ENCODE results near the gene UBL7. TPM values are rescaled to one million over a fixed set of nuclear protein-coding genes. Genes with fewer than 3 reads are reported as not detected.

The UBL7 gene
- total RNA-seq, 1 experiment from 2014 or later = 60.1 TPM

- no peak for DNase-seq (ENCODE audit: low read depth)
- in situ Hi-C loops (cut with HindIII; ENCODE audit: low pct_unique_long_range_greater_than_20kb, low sequenced_read_pairs) = no loop called here
Measured at GRCh38 chr15:74445816-74446763, 14.9 kb downstream of the UBL7 start.

- in situ Hi-C loops (cut with HindIII; ENCODE audit: low pct_unique_long_range_greater_than_20kb, low sequenced_read_pairs) = no loop called here
- DNase-seq (ENCODE audit: low read depth) = no peak
Measured at GRCh38 chr15:74444106-74445062, 16.6 kb downstream of the UBL7 start.

GRCh38 chr15:74443100-74443909 lies 17.7 kb downstream of the UBL7 start:
- in situ Hi-C loops (cut with HindIII; ENCODE audit: low pct_unique_long_range_greater_than_20kb, low sequenced_read_pairs) = no loop called here
- DNase-seq (ENCODE audit: low read depth) = no peak

- DNase-seq (ENCODE audit: low read depth) = no peak
- in situ Hi-C loops (cut with HindIII; ENCODE audit: low pct_unique_long_range_greater_than_20kb, low sequenced_read_pairs) = no loop called here
Measured at GRCh38 chr15:74442604-74443003, 18.4 kb downstream of the UBL7 start.

- no peak for DNase-seq (ENCODE audit: low read depth)
- in situ Hi-C loops (cut with HindIII; ENCODE audit: low pct_unique_long_range_greater_than_20kb, low sequenced_read_pairs) = no loop called here
Measured at GRCh38 chr15:74442063-74442462, 18.9 kb downstream of the UBL7 start.

GRCh38 chr15:74441248-74441941 lies 19.6 kb downstream of the UBL7 start:
- DNase-seq (ENCODE audit: low read depth) = no peak
- in situ Hi-C loops (cut with HindIII; ENCODE audit: low pct_unique_long_range_greater_than_20kb, low sequenced_read_pairs) = no loop called here

- DNase-seq (ENCODE audit: low read depth) = peak; percentile 54
- in situ Hi-C loops (cut with HindIII; ENCODE audit: low pct_unique_long_range_greater_than_20kb, low sequenced_read_pairs) = no loop called here
Measured at GRCh38 chr15:74438721-74439316, 22.1 kb downstream of the UBL7 start.

GRCh38 chr15:74438206-74438605 lies 22.8 kb downstream of the UBL7 start:
- no peak for DNase-seq (ENCODE audit: low read depth)
- in situ Hi-C loops (cut with HindIII; ENCODE audit: low pct_unique_long_range_greater_than_20kb, low sequenced_read_pairs) = no loop called here

GRCh38 chr15:74434263-74435136 lies 26.5 kb downstream of the UBL7 start:
- DNase-seq (ENCODE audit: low read depth) = no peak
- in situ Hi-C loops (cut with HindIII; ENCODE audit: low pct_unique_long_range_greater_than_20kb, low sequenced_read_pairs) = no loop called here

- in situ Hi-C loops (cut with HindIII; ENCODE audit: low pct_unique_long_range_greater_than_20kb, low sequenced_read_pairs) = no loop called here
Measured at GRCh38 chr15:74433592-74434262, 27.2 kb downstream of the UBL7 start, which contains the start of gene SEMA7A. Gene SEMA7A (minus strand): TSS chr15:74433958. CDS start chr15:74433918, 40 bp downstream.

GRCh38 chr15:74432968-74433591 lies 27.9 kb downstream of the UBL7 start:
- in situ Hi-C loops (cut with HindIII; ENCODE audit: low pct_unique_long_range_greater_than_20kb, low sequenced_read_pairs) = no loop called here
- no peak for DNase-seq (ENCODE audit: low read depth)

More at GRCh38 chr15:74433592-74434262, 27.2 kb downstream of the UBL7 start, which contains the start of gene SEMA7A:
- peak; percentile 78 for DNase-seq (ENCODE audit: low read depth)

- no peak for DNase-seq (ENCODE audit: low read depth)
- in situ Hi-C loops (cut with HindIII; ENCODE audit: low pct_unique_long_range_greater_than_20kb, low sequenced_read_pairs) = no loop called here
Measured at GRCh38 chr15:74432271-74432967, 28.5 kb downstream of the UBL7 start.

GRCh38 chr15:74431645-74432044 lies 29.3 kb downstream of the UBL7 start:
- in situ Hi-C loops (cut with HindIII; ENCODE audit: low pct_unique_long_range_greater_than_20kb, low sequenced_read_pairs) = no loop called here
- no peak for DNase-seq (ENCODE audit: low read depth)

GRCh38 chr15:74431116-74431515 lies 29.8 kb downstream of the UBL7 start:
- no peak for DNase-seq (ENCODE audit: low read depth)
- in situ Hi-C loops (cut with HindIII; ENCODE audit: low pct_unique_long_range_greater_than_20kb, low sequenced_read_pairs) = no loop called here

GRCh38 chr15:74430510-74430951 lies 30.4 kb downstream of the UBL7 start:
- no peak for DNase-seq (ENCODE audit: low read depth)
- in situ Hi-C loops (cut with HindIII; ENCODE audit: low pct_unique_long_range_greater_than_20kb, low sequenced_read_pairs) = no loop called here

Data from Caki2 (cell line).